GM19328 (cell line): ENCODE results near the gene ZNF768.
"Not testable (repeated sequence)": the region's sequence is repeated elsewhere in the genome, so short reads cannot be mapped to it uniquely, and the experiment has no call there.

Experiments
- ATAC-seq: cut with Tn5 transposase; IDR thresholded peaks from one replicate; pipeline ENCODE4 v1.9.1; 2021; ENCODE audit warnings: mild to moderate bottlenecking, moderate library complexity; ENCODE audit not compliant: unreplicated experiment

ZNF768 gene

GRCh38 chr16:30533748-30534367, 7.5 kb upstream of the ZNF768 start:
- peak; percentile 12 for ATAC-seq

DNA sequence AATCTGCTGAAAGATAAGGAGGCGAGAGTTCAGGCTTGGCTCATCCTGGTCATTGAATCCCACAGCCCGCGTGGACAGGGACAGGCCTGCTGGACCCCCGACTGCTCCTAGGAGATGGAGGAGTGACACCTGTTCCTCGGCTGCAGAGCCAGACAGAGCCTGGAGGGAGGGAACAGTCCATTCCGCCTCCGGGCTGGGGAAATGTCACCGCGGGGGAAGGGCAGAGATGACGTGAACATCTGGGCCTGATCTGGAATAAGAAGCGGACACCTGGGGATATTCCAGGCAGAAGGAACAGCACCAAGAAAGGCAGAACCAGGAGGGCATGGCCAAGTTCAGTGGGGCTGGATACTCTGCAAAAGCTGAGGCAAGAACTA, 6.8 kb upstream of the ZNF768 start:
- no peak for ATAC-seq

GRCh38 chr16:30532285-30533145, 6.1 kb upstream of the ZNF768 start:
- no peak for ATAC-seq

- ATAC-seq: no peak
Measured at GRCh38 chr16:30530163-30531037, 4.0 kb upstream of the ZNF768 start.

DNA sequence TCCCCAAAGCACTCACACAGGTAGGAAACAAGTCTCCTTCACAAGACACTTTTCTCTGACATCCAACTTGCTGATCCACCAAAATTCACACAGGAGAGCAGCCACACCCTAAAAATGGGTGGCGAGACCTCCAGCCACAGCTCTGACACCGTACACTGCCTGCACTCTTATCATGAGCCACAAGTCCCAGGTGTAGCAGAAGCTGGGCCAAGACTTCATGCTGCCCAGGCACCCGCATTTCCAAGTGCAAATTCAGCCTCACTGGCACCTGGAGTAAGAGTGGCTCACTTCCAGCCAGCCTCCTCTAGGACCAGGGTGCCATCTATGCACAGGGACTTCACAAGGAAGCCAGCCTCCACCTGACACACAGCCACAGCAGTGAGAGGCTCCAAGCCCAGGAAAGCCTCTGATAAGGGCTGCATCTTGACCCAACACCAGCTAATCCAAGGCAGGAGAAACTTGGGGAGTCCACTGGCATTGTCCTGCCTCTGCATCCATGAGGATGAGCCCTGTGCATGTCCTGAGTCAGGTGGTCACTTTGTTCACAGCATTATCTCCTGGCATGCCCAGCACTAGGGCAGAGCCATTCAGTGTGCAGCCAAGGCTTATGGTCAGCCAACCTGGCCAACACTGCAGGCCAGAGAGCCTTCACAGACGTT, 2.6 kb upstream of the ZNF768 start:
- ATAC-seq: no peak

DNA sequence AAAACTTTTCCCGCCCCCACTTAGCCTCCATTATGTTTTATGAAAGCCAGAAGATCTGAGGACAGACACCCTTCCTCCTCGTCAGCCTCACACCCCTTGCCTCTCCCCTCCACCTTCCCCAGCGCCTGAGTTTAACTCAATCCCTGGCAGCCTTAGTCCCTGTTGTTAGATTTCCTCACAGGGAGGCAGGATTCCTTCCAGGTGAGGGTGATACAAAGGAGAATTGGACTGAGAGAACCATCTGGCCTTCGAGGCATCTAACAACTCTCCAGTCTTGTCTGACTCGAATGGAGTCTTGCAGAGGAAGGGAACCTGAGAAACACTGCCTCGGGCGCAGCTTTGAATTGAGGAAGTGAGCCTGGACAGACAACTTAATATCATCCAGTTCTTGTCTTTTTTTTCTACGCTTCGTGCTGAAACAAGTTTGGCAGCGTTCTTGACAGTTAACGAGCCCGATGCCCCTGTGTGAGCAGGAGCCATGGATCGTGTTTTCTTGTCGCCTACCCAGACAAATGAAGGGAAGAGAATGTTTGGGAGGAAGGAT, 1.3 kb upstream of the ZNF768 start:
- ATAC-seq: no peak

GRCh38 chr16:30526823-30527634, 663 bp upstream of the ZNF768 start:
- ATAC-seq: peak; percentile 83

DNA sequence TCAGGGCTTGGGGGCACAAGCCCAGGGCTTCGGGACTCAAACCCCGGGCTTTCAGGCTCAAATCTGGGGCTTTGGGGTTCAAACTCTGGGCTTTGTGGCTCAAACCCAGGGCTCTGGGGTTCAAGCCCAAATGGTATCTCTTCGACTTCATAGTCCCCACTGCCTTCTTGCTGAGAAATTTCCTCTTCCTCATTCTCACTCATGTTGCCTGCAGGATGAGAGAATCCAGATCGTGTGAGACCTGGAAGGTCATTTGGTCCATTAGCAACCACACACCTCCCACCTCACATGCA, 576 bp downstream of the ZNF768 start:
- ATAC-seq: no peak

GRCh38 chr16:30524575-30525568, 1.5 kb downstream of the ZNF768 start:
- ATAC-seq: no peak

GRCh38 chr16:30523768-30524574, 2.4 kb downstream of the ZNF768 start:
- ATAC-seq: no peak

- ATAC-seq: not testable (repeated sequence)
Measured at GRCh38 chr16:30522702-30523463, 3.5 kb downstream of the ZNF768 start.

DNA sequence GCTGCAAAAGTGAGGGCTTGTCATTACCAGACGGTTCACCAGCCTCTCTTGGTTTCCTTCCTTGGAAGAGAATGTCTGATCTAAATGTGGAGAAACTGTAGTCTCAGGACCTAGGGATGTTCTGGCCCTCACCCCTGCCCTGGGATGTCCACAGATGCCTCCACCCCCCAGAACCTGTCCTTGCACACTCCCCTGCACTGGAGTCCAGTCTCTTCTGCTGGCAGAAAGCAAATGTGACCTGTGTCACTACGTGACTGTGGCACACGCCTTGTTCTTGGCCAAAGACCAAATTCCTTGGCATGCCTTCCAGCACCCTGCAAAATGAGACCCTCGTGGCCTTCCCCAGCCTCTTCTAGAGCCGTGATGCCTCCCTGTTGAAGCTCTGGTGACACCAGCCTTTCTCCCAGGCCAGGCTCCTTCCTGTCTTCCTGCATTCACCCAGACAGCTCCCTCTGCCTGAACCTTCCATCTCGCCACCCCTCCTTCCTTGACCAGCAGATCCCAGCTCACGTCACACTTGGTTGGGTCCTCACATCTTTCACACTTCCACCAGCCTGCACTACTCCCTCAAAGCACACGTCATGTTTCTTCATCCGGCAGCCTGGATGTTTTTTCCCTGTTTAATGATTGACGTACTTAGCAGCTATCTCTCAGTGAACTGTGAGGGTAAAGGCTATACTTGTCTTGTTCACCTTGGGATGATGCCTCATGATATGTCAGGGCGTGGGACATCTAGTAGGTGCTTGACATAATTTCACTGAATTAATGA, 4.3 kb downstream of the ZNF768 start:
- ATAC-seq: no peak

DNA sequence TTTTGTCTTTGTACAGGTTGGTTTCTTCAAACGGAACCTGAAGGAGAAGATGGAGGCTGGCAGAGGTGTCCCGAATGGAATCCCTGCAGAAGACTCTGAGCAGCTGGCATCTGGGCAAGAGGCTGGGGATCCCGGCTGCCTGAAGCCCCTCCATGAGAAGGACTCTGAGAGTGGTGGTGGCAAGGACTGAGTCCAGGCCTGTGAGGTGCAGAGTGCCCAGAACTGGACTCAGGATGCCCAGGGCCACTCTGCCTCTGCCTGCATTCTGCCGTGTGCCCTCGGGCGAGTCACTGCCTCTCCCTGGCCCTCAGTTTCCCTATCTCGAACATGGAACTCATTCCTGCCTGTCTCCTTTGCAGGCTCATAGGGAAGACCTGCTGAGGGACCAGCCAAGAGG, 4.9 kb downstream of the ZNF768 start:
- no peak for ATAC-seq

DNA sequence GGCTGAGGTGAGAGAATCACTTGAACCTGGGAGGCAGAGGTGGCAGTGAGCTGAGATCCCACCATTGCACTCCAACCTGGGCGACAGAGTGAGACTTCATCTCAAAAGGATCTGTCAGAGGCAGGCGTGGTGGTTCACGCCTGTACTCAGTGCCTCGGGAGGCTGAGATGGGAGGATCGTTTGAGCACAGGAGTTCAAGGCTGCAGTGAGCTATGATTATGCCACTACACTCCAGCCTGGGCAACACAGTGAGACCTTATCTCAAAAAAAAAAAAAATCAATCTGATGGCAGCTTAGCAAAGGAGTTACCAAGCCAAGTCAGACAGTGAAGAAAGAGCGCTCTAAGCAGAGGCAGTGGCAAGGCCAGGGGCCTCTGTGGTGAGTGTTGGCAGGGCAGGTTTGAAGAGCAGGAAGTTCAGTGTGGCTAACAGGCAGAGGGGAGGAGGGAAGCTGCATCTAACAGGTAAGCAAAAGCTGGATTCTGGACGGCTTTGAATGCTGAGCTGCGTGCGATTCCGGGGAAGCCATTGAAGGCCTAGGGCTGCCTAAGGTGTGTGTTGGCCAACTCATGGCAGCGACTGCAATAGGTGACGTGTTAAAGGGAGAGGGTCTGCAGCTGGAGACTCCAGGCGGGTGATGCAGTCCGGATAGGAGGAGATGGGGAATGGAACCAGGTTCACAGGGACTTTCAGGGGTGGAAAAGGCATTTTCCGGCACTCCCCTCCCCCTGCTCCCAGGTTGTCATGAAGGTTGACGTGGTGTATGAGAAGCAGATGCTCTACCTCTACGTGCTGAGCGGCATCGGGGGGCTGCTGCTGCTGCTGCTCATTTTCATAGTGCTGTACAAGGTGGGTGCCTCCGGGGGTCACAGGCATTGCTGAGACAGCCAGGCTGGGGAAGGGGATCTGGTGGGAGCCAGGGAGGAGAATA, 7.0 kb downstream of the ZNF768 start:
- no peak for ATAC-seq

DNA sequence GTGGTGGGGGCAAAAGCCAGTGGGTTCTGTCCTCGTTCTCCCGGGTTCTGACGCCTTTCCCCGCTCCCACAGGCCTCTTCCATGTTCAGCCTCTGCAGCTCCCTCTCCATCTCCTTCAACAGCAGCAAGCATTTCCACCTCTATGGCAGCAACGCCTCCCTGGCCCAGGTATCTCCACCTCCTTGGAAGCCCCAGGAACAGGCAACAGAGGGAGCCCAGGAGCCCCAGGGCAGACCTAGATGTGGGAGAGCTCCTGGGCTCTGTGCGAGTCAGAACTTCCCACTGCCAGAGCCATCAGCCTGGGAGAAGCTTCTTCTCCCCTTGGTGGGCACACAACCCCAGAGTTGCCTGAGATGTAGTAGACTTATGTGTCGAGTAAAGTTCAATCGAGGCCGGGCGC, 7.8 kb downstream of the ZNF768 start:
- no peak for ATAC-seq

- no peak for ATAC-seq
Measured at GRCh38 chr16:30515275-30515674, 11.1 kb downstream of the ZNF768 start.
